Measurements from ENCODE around the gene CLDN20. TPM values are rescaled to one million over a fixed set of nuclear protein-coding genes. Genes with fewer than 3 reads are reported as not detected.

The CLDN20 gene
- total and polyA plus RNA-seq, 2 of the 8 experiments (the other 6 are each of a cell fraction or from before 2014, with no cell fraction given), result not detected

GRCh38 chr6:155303361-155303870, 39.6 kb downstream of the CLDN20 start (continued):
- TF ChIP-seq NANOG (IDR thresholded peaks at IDR 0.05; ENCODE audit: insufficient read depth, low read depth, low read length, poor library complexity, severe bottlenecking), result no peak
- no peak for TF ChIP-seq JUND (IDR thresholded peaks at IDR 0.05; ENCODE audit: low read length)
- TF ChIP-seq USF2 (IDR thresholded peaks at IDR 0.05; ENCODE audit: low read length), result no peak
- TF ChIP-seq MAFK (IDR thresholded peaks at IDR 0.05; ENCODE audit: low read depth, low read length), result no peak
- TF ChIP-seq RXRA (IDR thresholded peaks at IDR 0.05; ENCODE audit: insufficient read depth, low read depth, low read length), result no peak
- TF ChIP-seq ASH2L (IDR thresholded peaks at IDR 0.05; ENCODE audit: low read length), result no peak
- TF ChIP-seq GTF2F1 (IDR thresholded peaks at IDR 0.05; ENCODE audit: borderline replicate concordance, low read depth, low read length), result no peak

Measured in H1 (cell line).